ENCODE results near the gene CAPRIN1.

The CAPRIN1 gene, protein sequence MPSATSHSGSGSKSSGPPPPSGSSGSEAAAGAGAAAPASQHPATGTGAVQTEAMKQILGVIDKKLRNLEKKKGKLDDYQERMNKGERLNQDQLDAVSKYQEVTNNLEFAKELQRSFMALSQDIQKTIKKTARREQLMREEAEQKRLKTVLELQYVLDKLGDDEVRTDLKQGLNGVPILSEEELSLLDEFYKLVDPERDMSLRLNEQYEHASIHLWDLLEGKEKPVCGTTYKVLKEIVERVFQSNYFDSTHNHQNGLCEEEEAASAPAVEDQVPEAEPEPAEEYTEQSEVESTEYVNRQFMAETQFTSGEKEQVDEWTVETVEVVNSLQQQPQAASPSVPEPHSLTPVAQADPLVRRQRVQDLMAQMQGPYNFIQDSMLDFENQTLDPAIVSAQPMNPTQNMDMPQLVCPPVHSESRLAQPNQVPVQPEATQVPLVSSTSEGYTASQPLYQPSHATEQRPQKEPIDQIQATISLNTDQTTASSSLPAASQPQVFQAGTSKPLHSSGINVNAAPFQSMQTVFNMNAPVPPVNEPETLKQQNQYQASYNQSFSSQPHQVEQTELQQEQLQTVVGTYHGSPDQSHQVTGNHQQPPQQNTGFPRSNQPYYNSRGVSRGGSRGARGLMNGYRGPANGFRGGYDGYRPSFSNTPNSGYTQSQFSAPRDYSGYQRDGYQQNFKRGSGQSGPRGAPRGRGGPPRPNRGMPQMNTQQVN

DNA sequence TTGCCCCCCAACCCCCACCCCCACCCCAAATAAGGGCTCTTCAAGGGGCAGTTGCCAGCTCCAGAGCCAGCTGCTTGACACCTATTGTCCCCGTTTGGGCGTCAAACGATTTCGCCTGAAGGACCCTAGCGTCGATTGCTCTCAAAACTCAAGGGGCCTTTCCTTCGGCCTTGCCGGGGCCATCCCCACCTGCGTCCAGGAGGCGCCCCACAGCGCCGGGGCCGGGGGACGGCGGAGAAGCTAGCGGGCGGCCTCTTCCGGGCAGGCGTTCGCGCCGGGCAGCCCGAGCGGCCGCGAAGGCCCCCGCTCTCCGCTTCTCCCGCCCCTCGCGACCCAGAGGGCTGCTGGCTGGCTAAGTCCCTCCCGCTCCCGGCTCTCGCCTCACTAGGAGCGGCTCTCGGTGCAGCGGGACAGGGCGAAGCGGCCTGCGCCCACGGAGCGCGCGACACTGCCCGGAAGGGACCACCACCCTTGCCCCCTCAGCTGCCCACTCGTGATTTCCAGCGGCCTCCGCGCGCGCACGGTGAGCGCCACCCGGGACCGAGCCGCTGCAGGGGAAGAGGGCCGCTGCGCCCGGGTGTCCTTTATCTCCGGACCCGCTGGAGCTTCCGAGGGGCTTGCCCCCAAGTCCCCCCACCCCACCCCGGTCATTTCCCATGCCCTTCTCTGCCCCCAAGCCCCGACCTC, at the start of gene CAPRIN1:
Gene CAPRIN1, plus strand, starts transcription at position 383 of the 687 bp plus-strand sequence. CDS start 690 bp downstream, outside the sequence.
- DNase-seq (ENCODE audit: low spot score) = peak; percentile 88

- DNase-seq (ENCODE audit: low spot score) = no peak
These were observed 49.1 kb upstream of the CAPRIN1 start for GRCh38 chr11:34002420-34002819.

DNA sequence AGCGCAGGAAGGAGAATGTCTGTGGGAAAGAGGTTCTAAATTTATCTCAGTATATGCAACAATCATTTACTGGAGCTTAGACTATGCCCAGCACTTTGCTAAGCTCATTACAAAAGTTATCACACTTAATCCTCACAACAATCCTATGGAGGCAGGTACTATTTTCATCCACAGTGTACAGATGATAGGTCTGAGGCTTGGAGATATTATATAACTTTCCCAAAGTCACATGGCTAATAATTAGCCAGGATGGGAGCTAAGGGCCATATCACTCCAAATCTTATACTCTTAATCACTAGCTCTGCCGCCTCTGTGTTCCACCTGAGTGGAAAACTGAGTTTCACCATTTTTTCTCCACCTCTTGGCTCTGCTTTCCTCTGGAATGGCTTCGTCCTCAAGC, 47.3 kb upstream of the CAPRIN1 start:
- no peak for DNase-seq (ENCODE audit: low spot score)

- no peak for DNase-seq (ENCODE audit: low spot score)
These were observed 44.7 kb upstream of the CAPRIN1 start for GRCh38 chr11:34006876-34007275.

DNA sequence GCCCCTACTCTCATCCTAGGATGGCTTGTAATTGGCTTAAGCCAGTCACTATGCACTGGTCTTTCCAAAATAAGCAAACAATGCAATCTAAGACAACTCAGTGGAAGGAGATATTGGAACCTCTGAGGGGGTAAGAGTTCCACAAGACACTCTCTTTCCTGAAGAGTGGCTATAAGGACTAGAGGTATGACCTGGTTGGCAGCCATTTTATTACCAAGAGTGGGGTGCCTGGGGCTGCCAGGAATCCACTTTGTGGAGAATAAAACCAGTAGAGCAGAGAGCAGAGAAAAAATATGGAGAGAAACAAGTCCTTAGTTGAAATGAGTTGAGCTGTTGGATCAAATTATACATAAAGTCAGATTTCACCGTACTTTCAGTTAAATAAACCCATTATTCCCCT, 38.8 kb upstream of the CAPRIN1 start:
- no peak for DNase-seq (ENCODE audit: low spot score)

GRCh38 chr11:34013898-34014571, 37.5 kb upstream of the CAPRIN1 start:
- DNase-seq (ENCODE audit: low spot score) = no peak

- DNase-seq (ENCODE audit: low spot score) = no peak
These were observed 29.4 kb upstream of the CAPRIN1 start for GRCh38 chr11:34021977-34022735.

DNA sequence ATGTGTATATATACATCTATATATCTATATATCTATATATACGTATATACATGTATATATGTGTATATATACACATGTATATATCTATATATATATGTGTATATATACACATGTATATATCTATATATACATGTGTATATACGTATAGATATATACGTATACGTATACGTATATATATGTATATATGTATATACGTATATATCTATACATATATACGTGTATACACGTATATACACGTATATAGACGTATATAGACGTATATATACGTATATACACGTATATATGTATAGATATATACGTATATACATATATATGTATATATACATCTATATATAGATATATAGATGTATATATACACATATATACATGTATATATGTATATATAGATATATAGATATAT, 25.1 kb upstream of the CAPRIN1 start:
- DNase-seq (ENCODE audit: low spot score) = no peak

DNA sequence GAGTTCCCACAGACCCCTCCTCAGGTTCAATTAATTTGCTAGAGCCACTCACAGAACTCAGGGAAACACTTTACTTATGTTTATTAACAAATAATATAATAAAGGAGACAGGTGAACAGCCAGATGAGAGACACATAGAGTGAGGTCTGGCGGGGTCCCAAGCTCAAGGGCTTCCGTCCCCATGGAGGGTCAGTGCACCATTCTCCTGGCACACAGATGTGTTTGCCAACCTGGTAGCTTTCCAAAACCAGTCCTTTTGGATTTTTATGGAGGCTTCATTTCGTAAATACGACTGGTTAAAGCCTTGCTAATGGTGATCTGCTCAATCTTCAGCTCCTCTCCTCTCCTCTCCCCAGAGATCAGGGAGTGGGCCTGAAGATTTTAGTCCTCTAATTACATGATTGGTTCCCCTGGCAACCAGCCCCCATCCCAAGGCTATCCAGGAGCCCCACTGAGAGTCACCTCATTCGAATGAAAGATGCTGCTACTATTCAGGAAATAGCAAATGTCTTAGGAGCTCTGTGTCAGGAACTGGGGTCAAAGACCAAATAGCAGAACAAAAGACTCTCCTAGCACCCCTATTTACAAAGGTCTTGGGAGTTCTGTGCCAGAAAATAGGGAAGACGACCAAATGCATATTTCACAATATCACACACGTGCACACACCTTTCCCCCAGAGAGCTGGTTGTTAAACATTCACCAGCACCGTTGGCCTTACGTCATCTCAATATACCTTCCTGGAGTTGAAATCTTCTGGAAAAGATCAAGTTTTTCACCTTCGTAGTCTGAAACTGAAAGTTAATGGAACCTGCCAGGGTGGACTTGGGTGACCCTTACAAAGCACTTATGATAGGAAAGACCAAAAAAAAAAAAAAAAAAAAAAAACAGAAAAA, 23.8 kb upstream of the CAPRIN1 start:
- DNase-seq (ENCODE audit: low spot score) = no peak

DNA sequence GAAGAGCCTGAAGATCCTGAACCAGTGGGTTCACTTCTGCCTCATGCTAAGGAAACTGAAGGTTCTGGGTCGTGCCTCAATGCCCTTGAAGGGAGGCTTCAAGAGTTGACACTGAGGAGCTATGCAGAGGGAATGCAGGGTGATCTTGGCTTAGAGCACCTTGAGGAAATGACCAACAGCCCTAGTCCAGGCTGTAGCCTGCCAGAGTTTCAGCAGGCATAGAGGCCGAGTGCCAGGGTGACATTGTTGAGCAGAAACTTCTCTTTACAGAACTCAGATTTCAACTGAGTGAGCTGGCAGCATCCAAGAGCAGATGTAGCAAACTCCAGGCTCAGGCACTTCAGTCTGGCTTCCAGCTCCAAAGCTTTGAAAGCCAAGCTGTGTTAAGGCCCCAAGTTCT, 23.1 kb upstream of the CAPRIN1 start:
- DNase-seq (ENCODE audit: low spot score) = peak; percentile 56

- DNase-seq (ENCODE audit: low spot score) = no peak
These were observed 22.4 kb upstream of the CAPRIN1 start for GRCh38 chr11:34029176-34029575.

- DNase-seq (ENCODE audit: low spot score) = no peak
These were observed 21.1 kb upstream of the CAPRIN1 start for GRCh38 chr11:34030382-34030781.

DNA sequence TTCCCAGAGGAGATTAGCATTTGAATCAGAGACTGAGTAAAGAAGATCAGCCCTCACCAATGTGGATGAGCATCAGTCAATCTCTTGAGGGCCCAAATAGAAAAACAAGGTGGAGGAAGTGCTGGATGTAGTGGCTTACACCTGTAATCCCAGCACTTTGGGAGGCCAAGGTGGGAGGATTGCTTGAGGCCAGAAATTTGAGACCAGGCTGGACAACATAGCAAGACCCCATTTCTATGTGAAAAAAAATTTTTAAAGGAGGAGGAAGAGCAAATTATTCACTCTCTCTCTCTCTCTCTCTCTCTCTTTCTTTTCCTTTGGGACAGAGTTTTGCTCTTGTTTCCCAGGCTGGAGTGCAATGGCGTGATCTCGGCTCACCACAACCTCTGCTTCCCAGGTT, 18.1 kb upstream of the CAPRIN1 start:
- no peak for DNase-seq (ENCODE audit: low spot score)

GRCh38 chr11:34034053-34034452, 17.5 kb upstream of the CAPRIN1 start:
- no peak for DNase-seq (ENCODE audit: low spot score)

DNA sequence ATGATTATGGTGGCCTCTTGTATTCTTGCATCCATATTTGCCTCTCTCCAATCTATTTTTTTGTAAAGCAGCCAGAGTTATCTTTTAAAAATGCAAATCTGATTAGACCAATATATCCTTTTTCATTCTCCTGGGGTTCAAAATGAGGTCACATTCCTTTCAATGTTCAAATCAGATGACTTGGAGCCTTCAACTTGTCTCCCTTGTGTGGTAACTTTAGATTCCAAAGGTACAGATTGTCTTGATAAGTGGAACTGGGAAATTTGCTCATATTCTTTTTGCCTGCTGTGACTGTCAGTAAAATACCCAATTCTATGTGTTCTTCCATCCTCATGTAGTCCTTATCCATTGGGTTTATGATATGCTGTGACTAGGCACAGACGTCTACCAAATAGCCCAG, 15.1 kb upstream of the CAPRIN1 start:
- no peak for DNase-seq (ENCODE audit: low spot score)

GRCh38 chr11:34037016-34037415, 14.5 kb upstream of the CAPRIN1 start:
- no peak for DNase-seq (ENCODE audit: low spot score)

- no peak for DNase-seq (ENCODE audit: low spot score)
These were observed 11.0 kb upstream of the CAPRIN1 start for GRCh38 chr11:34040571-34040970.

- no peak for DNase-seq (ENCODE audit: low spot score)
These were observed 6.7 kb upstream of the CAPRIN1 start for GRCh38 chr11:34044664-34045485.

DNA sequence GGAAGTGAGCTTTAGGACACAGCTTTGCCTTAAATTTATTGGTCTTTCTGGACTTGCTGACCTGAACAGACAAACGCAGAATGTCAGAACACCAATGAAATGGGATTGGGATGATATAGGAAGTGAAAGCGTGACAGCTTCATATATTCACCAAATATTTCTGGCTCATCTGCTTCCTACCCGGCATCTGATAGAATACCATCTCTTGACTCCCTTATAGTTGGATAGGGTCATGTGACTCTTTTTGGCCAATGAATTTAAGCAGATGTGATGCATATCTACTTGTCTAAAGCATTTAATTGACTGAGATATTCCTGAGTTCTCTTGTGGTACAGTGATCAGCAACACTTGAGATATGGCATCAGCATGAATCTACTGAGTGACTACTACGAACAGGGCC, 2.5 kb upstream of the CAPRIN1 start:
- DNase-seq (ENCODE audit: low spot score) = no peak
